Measurements from ENCODE around the gene MAMSTR.

DNA sequence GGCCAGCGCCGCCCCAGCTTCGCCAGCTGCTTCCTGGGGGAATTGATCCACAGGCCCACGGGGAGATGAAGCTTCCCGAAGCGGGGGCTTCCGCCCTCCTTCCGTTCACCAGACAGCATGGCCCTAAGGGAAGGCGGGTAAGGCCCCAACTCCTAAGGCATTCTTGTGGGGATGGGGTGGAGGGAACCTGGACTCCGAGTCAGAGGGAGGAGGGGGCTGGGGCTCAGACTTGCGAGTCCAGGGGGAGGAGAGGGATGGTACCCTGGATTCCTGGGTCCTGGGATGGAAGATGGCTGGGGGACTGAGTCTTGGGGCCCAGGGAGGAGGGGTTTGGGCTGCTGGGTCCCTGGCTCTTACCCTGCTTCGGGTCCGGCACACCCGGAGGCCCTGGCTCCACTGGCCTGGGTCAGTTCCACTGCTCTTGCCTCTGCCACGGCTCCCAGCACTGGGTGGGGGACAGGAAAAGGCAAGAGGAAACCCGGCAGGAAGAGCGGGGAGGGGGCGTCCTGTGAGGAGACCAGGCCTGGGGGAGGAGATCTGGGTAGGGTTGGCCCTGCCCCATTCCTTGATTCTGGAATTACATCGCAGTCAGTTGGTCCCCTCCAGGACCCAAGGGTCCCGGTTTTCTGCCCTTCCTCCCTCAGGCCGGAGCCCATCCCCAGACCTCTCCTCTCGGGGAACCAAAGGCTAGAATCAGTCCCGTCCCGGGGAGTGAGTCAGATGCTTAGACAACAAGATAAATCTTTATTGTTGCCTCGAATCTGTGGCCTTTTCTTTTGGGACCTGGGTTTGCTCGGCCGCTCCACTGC lies 20.8 kb upstream of the MAMSTR start, which contains the start of gene RASIP1:
- TF ChIP-seq CTCF (IDR thresholded peaks at IDR 0.05) (no peak), POLR2A (IDR thresholded peaks at IDR 0.05) (no peak), POLR2AphosphoS5 (IDR thresholded peaks at IDR 0.05; ENCODE audit: insufficient read depth in 1 of 2, low read depth in 1 of 2) (peak in 1 of 2 donors; percentile 45)
